Measurements from ENCODE around the gene BANK1. TPM values are rescaled to one million over a fixed set of nuclear protein-coding genes. Genes with fewer than 3 reads are reported as not detected.

BANK1 gene
- total RNA-seq, 1 experiment from 2014 or later = 1.1 TPM

- Mint-ChIP-seq H3K9me3 (peaks cover 3 to 6% of the 10 kb centered on the region in 2 experiments; a peak in 3 of 5 replicates), H3K36me3 (ENCODE audit: insufficient read depth in 1 of 3, low read depth in 3 of 3) (no peaks in the 10 kb centered on the region; a peak in 1 of 7 replicates), H3K27me3 (ENCODE audit: low read depth) (no peaks in the 10 kb centered on the region), H3K4me1 (peaks cover 0 to 3% of the 10 kb centered on the region in 2 experiments; a peak in 1 of 4 replicates), H3K4me3 (no peak overlapping the region), H3K27ac (no peak overlapping the region)
- no peak overlapping the region for H2BK20ac ChIP-seq (ENCODE audit: low read depth, low read length, poor library complexity, severe bottlenecking)
- DNase-seq = no peak
- no peak for TF ChIP-seq CTCF (conservative IDR thresholded peaks at IDR 0.05)
- no peak overlapping the region for H3K9ac ChIP-seq (ENCODE audit: extremely low read depth, insufficient read length, low read length)
- H3K79me1 ChIP-seq (ENCODE audit: insufficient read depth, low read depth, low read length, poor library complexity, severe bottlenecking) = no peaks in the 10 kb centered on the region
- H4K20me1 ChIP-seq (ENCODE audit: control insufficient read depth, insufficient read depth, insufficient read length) = no peaks in the 10 kb centered on the region
- H3K27me3 ChIP-seq (ENCODE audit: insufficient read depth, low read length) = no peaks in the 10 kb centered on the region
- no peaks in the 10 kb centered on the region for H3K23me2 ChIP-seq (ENCODE audit: insufficient read length, low read depth, low read length, poor library complexity, severe bottlenecking)
- no peak overlapping the region for H3K14ac ChIP-seq (ENCODE audit: insufficient read depth, low read length)
- H3K79me2 ChIP-seq (ENCODE audit: insufficient read depth, low read length) = no peaks in the 10 kb centered on the region
- no peak overlapping the region for H4K5ac ChIP-seq (ENCODE audit: insufficient read length, low read depth, low read length)
- no peak overlapping the region for H4K8ac ChIP-seq (replicated peaks; ENCODE audit: insufficient read length, low read depth, low read length)
- H2BK12ac ChIP-seq (ENCODE audit: insufficient read length, low read depth, low read length) = no peak overlapping the region
- H3K27ac ChIP-seq (ENCODE audit: insufficient read length, low read depth, low read length) = no peak overlapping the region
- no peaks in the 10 kb centered on the region for H3K4me1 ChIP-seq (ENCODE audit: insufficient read depth, low read length)
- no peak overlapping the region for H3K23ac ChIP-seq (ENCODE audit: insufficient read length, low read depth, low read length)
- H4K91ac ChIP-seq (ENCODE audit: insufficient read length, low read depth, low read length) = no peak overlapping the region
- no peak overlapping the region for H2AFZ ChIP-seq (ENCODE audit: low read length)
- H3K18ac ChIP-seq (ENCODE audit: insufficient read length, low read depth, low read length) = no peak overlapping the region
- H3K56ac ChIP-seq (ENCODE audit: insufficient read length, low read depth, low read length) = no peak overlapping the region
- no peak overlapping the region for H3K4ac ChIP-seq (ENCODE audit: low read depth, low read length)
- H3K9me3 ChIP-seq (ENCODE audit: control insufficient read depth, low read depth, low read length) = no peaks in the 10 kb centered on the region
- no peak overlapping the region for H3T11ph ChIP-seq (ENCODE audit: low read length)
- H3K4me2 ChIP-seq (ENCODE audit: insufficient read depth, insufficient read length, low read length) = no peak overlapping the region
- no peak overlapping the region for H2AK5ac ChIP-seq (ENCODE audit: insufficient read length, low read length)
- H2BK5ac ChIP-seq (ENCODE audit: insufficient read length, low read length) = no peak overlapping the region
- H2BK120ac ChIP-seq (ENCODE audit: low read depth, low read length, poor library complexity, severe bottlenecking) = no peak overlapping the region
- H2BK15ac ChIP-seq (ENCODE audit: low read depth, low read length) = no peak overlapping the region
- no CpG with 5 or more reads among the region's 3 CpGs for WGBS (ENCODE audit: extremely low coverage, insufficient read length, low lambda C conversion rate)
Measured at GRCh38 chr4:102091656-102092055, 301.1 kb downstream of the BANK1 start.

Data from H9 (cell line).